Measurements from ENCODE around the gene DCLK2. TPM values are rescaled to one million over a fixed set of nuclear protein-coding genes. Genes with fewer than 3 reads are reported as not detected.
"Not testable (repeated sequence)": the region's sequence is repeated elsewhere in the genome, so short reads cannot be mapped to it uniquely, and the experiment has no call there.

DCLK2 gene
- total and polyA plus RNA-seq, 11 donors: 6.4 to 38.4 (median 15.4) TPM

DNA sequence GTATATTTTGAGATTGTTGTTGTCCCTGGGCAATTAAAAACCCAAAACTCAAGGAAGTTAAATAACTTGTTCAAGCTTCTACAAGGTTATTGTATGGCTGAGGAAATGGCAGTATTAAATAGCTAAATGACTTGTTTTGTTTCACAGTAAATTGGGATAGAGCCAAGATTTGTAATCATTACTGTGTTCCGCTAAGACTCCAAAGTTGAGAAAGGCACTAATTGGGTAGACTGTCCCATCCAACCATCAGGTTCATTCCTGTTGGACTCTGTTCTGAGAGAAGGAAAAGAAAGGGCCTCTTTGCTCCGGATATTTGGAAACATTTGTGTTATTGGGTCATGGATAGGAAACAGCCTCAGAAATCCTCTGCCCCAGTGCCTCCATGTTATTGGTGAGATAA, 82.2 kb downstream of the DCLK2 start:
- 34 to 47% (median 41%) methylated on average over 2 of the region's 2 CpGs for WGBS, 4 donors
- no peaks in the 10 kb centered on the region for H3K27me3 ChIP-seq
- peaks cover 0 to 3% (median 0%) of the 10 kb centered on the region in 9 donors for H3K36me3 ChIP-seq
- peak in 1 of 4 donors; percentile 21 for ATAC-seq
- no peaks in the 10 kb centered on the region for H3K9me3 ChIP-seq
- no peak for DNase-seq
- no peak overlapping the region for H3K4me3 ChIP-seq
- intact Hi-C loops (cut with DNase I): no loop called here
- peak overlapping the region in 7 of 12 donors; percentile 6 to 69 (median 22) for H3K27ac ChIP-seq
- TF ChIP-seq POLR2A (IDR thresholded peaks at IDR 0.05) (no peak), CTCF (IDR thresholded peaks at IDR 0.05) (no peak)
- H3K4me1 ChIP-seq: peaks cover 0 to 43% (median 9%) of the 10 kb centered on the region in 12 donors

DNA sequence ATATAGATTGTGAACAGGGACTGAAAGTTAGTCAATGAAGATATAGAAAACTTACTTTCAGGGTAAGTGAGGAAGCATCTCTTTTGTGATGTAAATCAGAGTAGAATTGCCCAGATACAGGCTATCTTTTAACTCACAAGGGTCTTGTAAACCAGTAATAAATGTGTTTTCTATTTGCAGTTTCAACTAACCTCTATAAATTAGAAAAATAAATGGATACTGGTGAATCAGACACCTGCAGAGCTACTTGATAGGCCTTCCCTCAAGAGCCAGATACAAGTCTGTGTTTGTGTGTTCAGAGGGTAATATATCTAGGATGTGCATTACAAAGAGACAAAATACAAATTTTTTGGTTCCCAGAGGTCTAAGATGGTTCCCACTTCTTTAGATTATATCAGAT, 82.9 kb downstream of the DCLK2 start:
- H3K27ac ChIP-seq: peak overlapping the region in 2 of 12 donors; percentile 11 to 22
- H3K4me3 ChIP-seq: no peak overlapping the region
- TF ChIP-seq POLR2A (IDR thresholded peaks at IDR 0.05) (no peak), CTCF (IDR thresholded peaks at IDR 0.05) (no peak)
- H3K4me1 ChIP-seq: peaks cover 0 to 44% (median 9%) of the 10 kb centered on the region in 12 donors
- DNase-seq: no peak
- no peaks in the 10 kb centered on the region for H3K27me3 ChIP-seq
- ATAC-seq: no peak
- H3K9me3 ChIP-seq: no peaks in the 10 kb centered on the region
- peaks cover 0 to 3% (median 0%) of the 10 kb centered on the region in 9 donors for H3K36me3 ChIP-seq
- intact Hi-C loops (cut with DNase I): no loop called here

DNA sequence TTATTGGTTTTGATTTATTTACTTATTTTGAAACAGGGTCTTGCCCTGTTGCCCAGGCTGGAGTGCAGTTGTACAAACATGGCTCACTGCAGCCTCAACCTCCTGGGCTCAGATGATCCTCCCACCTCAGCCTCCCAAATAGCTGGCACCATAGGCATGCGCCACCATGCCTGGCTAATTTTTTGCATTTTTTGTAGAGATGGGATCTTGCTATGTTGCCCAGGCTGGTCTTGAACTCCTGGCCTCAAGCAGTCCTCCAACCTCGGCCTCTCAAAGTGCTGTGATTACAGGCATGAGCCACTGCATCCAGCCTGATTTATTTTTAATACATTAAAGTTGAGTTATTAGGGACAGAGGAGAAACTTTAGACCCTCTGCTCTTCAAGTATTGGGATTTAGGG, 83.8 kb downstream of the DCLK2 start:
- H3K9me3 ChIP-seq; intact Hi-C loops (cut with DNase I); H3K36me3 ChIP-seq; ATAC-seq; H3K27ac ChIP-seq; H3K4me3 ChIP-seq; H3K27me3 ChIP-seq; DNase-seq: not testable (repeated sequence)
- WGBS, 4 donors: 70 to 100% (median 87%) methylated on average over 2 of the region's 2 CpGs
- peaks cover 0 to 53% (median 13%) of the 10 kb centered on the region in 12 donors for H3K4me1 ChIP-seq

- H3K27me3 ChIP-seq: no peaks in the 10 kb centered on the region
- peaks cover 0 to 47% (median 17%) of the 10 kb centered on the region in 12 donors for H3K4me1 ChIP-seq
- peak in 4 of 5 donors; percentile 67 to 80 (median 69) for DNase-seq
- no peaks in the 10 kb centered on the region for H3K9me3 ChIP-seq
- peak overlapping the region in 6 of 12 donors; percentile 33 to 65 (median 46) for H3K27ac ChIP-seq
- TF ChIP-seq POLR2A (IDR thresholded peaks at IDR 0.05): no peak
- TF ChIP-seq CTCF (IDR thresholded peaks at IDR 0.05): no peak
- H3K4me3 ChIP-seq: no peak overlapping the region
- ATAC-seq: peak; percentile 85 to 92 (median 88)
- peaks cover 0 to 3% (median 0%) of the 10 kb centered on the region in 9 donors for H3K36me3 ChIP-seq
- intact Hi-C loops (cut with DNase I): no loop called here
Observed at GRCh38 chr4:150164055-150164454, 85.8 kb downstream of the DCLK2 start.
